ENCODE results near the gene CHRM2.

- TF ChIP-seq CTCF (IDR thresholded peaks at IDR 0.05; ENCODE audit: borderline replicate concordance, extremely low read depth, low read length, poor library complexity, severe bottlenecking) (no peak), EZH2 (IDR thresholded peaks at IDR 0.05; ENCODE audit: borderline replicate concordance, low read depth, low read length, severe bottlenecking) (no peak)
Observed at GRCh38 chr7:137001041-137001440, 132.6 kb downstream of the CHRM2 start.

Data from DND-41 (cell line).